GM12878 (cell line): ENCODE results near the gene TUBB1. TPM values are rescaled to one million over a fixed set of nuclear protein-coding genes. Genes with fewer than 3 reads are reported as not detected.

Experiments
- ATAC-seq: fragments of 200-7000 bp; cut with Tn5 transposase; 3 replicates; pipeline ENCODE4 v1.9.1; 2020; ENCODE audit warnings: mild to moderate bottlenecking, moderate library complexity
- BruUV-seq: library from RNA; stranded (reverse); fragments of 400-500 nt; replicated peaks from 2 replicates; lab custom pipeline; 2021; lab: Mats Ljungman, UMichigan
- CTCF ChIA-PET: fragments of 300-600 bp; sonication (Branson Sonifier 250); formaldehyde crosslinking; extraction: SDS; loops from one replicate; lab custom pipeline; 2021; ENCODE audit warnings: inconsistent platforms; lab: Yijun Ruan, JAX
- POLR2A ChIA-PET: fragments of 350-600 bp; formaldehyde crosslinking; extraction: SDS; loops from one replicate; lab custom pipeline; 2021; ENCODE audit warnings: inconsistent platforms; lab: Charles Lee
- RAD21 ChIA-PET: fragments of 300-600 bp; sonication (Branson Sonifier 250); formaldehyde crosslinking; loops from one replicate; lab custom pipeline; 2023; ENCODE audit warnings: antibody characterized with exemption; ENCODE audit not compliant: unreplicated experiment; lab: Charles Lee
- SMC1A ChIA-PET: fragments of 300-600 bp; sonication (Branson Sonifier 250); formaldehyde crosslinking; loops from one replicate; lab custom pipeline; 2023; ENCODE audit not compliant: unreplicated experiment, uncharacterized antibody; lab: Charles Lee
- DNase-seq: peaks from one replicate; pipeline ENCODE4 v3.0.0-alpha.2; 2011; ENCODE audit warnings: low read depth, low spot score
- FAIRE-seq: peaks from 3 replicates; lab custom pipeline; 2011; peaks lifted over from hg19 to GRCh38; lab: Jason Lieb, UNC
- H2AFZ ChIP-seq: 2 replicates; pipeline ENCODE4 v1.6.0; 2011; ENCODE audit warnings: low read depth, low read length, control low read depth; ENCODE audit not compliant: control insufficient read depth
- H3K27ac ChIP-seq: 2 replicates; pipeline ENCODE4 v1.5.1; 2011; ENCODE audit warnings: control low read depth; ENCODE audit not compliant: control insufficient read depth, insufficient read depth
- H3K27me3 ChIP-seq, 2 experiments: replicated peaks in 1 of 2; 2 replicates each; pipeline versions ENCODE4 v1.6.0 to v1.6.1; 2011; ENCODE audit warnings: low read length in 1 of 2; ENCODE audit not compliant: control insufficient read depth in 2 of 2, insufficient read depth in 2 of 2
- H3K36me3 ChIP-seq, 2 experiments: 2 replicates each; pipeline ENCODE4 v1.5.1; 2011; ENCODE audit warnings: low read length in 1 of 2; ENCODE audit not compliant: control insufficient read depth in 2 of 2, insufficient read depth in 2 of 2
- H3K4me1 ChIP-seq: 2 replicates; pipeline ENCODE4 v1.6.1; 2011; ENCODE audit warnings: mild to moderate bottlenecking, low read length, moderate library complexity, mixed read lengths; ENCODE audit not compliant: control insufficient read depth, insufficient read depth
- H3K4me2 ChIP-seq: 2 replicates; pipeline ENCODE4 v1.6.0; 2011; ENCODE audit warnings: control low read depth; ENCODE audit not compliant: control insufficient read depth, insufficient read depth
- H3K4me3 ChIP-seq: fragments of 200-600 bp; sonication (generic); 2 replicates; pipeline ENCODE4 v1.5.1; 2016
- H3K79me2 ChIP-seq: 2 replicates; pipeline ENCODE4 v1.6.0; 2011; ENCODE audit warnings: low read length; ENCODE audit not compliant: control insufficient read depth, insufficient read depth
- H3K9ac ChIP-seq: 2 replicates; pipeline ENCODE4 v1.8.0; 2011; ENCODE audit warnings: low read length, control low read depth, mixed read lengths; ENCODE audit not compliant: control insufficient read depth, insufficient read depth
- H3K9me3 ChIP-seq: replicated peaks from 3 replicates; pipeline ENCODE4 v1.5.1; 2011; ENCODE audit warnings: mild to moderate bottlenecking, low read length; ENCODE audit not compliant: control insufficient read depth, insufficient read depth
- H4K20me1 ChIP-seq: 2 replicates; pipeline ENCODE4 v1.6.0; 2011; ENCODE audit not compliant: control insufficient read depth, insufficient read depth
- ASH2L ChIP-seq: fragments of 300-600, 200-600 bp; sonication (generic); IDR thresholded peaks from 2 replicates; pipeline ENCODE4 v1.6.1; 2017; ENCODE audit warnings: low read depth, mild to moderate bottlenecking, borderline replicate concordance
- CTCF ChIP-seq, 3 experiments: IDR thresholded peaks in 2 of 3; conservative IDR thresholded peaks in 1 of 3; 2 replicates each; pipeline ENCODE4 v1.5.1; 2011; ENCODE audit warnings: low read depth in 3 of 3, low read length in 3 of 3, mild to moderate bottlenecking in 3 of 3, control low read depth in 2 of 3, moderate library complexity in 2 of 3, inconsistent platforms in 1 of 3, mixed read lengths in 1 of 3; ENCODE audit not compliant: control insufficient read depth in 2 of 3, insufficient read depth in 1 of 3; ENCODE audit errors: extremely low read depth in 1 of 3
- LARP7 ChIP-seq: fragments of 450-650 bp; IDR thresholded peaks from 2 replicates; pipeline ENCODE4 v1.6.1; 2017; ENCODE audit warnings: mild to moderate bottlenecking
- WGBS: methylation state at CpG from one replicate; pipeline ENCODE4 v1.1.6; 2016; ENCODE audit warnings: low lambda C conversion rate; ENCODE audit not compliant: insufficient replicate concordance, insufficient coverage; ENCODE audit errors: missing lambda C conversion rate; 5-methylcytosine and 5-hydroxymethylcytosine counted together
- in situ Hi-C: fragments of 300-500 bp; cut with MboI; formaldehyde crosslinking; loops from 9 replicates; pipeline ENCODE4 v1.14.3; 2018; ENCODE audit warnings: mixed read lengths
- intact Hi-C: fragments of 100-400 bp; cut with micrococcal nuclease; formaldehyde crosslinking; loops from one replicate; pipeline ENCODE4 v1.14.2; 2022; ENCODE audit not compliant: unreplicated experiment
- polyA plus RNA-seq, 11 experiments: library from polyadenylated mRNA; depleted of rRNA in 4 of 11; unstranded in 6 of 11; stranded (reverse) in 5 of 11; fragments of >200 nt; fragmentation: Nextera tagmentation in 4 of 11; fragmentation: Illumina TruSeq in 1 of 11; extraction: Ambion mirVana in 4 of 11; extraction: Trizol in 1 of 11; gene quantifications; 1 replicate in 1 of 11; 2 replicates in 10 of 11; pipeline versions ENCODE4 v1.2.1 to v1.2.3, GENCODE V29; 2011 to 2016; ENCODE audit warnings: inconsistent platforms in 2 of 11, missing spikeins in 2 of 11, low read depth in 1 of 11
- total RNA-seq, 4 experiments: library from RNA; depleted of rRNA in 3 of 4; stranded (reverse); fragments of >200 nt in 3 of 4; fragmentation: Illumina TruSeq in 1 of 4; extraction: Trizol in 1 of 4; gene quantifications; 2 replicates each; pipeline versions ENCODE4 v1.2.1 to v1.2.3, GENCODE V29; 2013 to 2021

The TUBB1 gene
- total and polyA plus RNA-seq, 10 of the 15 experiments (the other 5 are each of a cell fraction or from before 2014, with no cell fraction given), result 0.02 to 0.20 (median 0.06) TPM; not detected in 3

- peaks cover 5 to 6% of the 10 kb centered on the region in 2 experiments for H3K27me3 ChIP-seq
- H2AFZ ChIP-seq, result no peak overlapping the region
- no peak overlapping the region for H3K9ac ChIP-seq
- ATAC-seq, result no peak
- RAD21 ChIA-PET, result interaction anchor here (0.6 kb wide), 1 partner anchor 419 kb away, joined by 4 read pairs; no protein-coding TSS in a partner anchor
- no peak overlapping the region for H3K4me3 ChIP-seq
- TF ChIP-seq CTCF (IDR thresholded peaks at IDR 0.05 in 2 of 3, conservative IDR thresholded peaks at IDR 0.05 in 1 of 3; ENCODE audit: control insufficient read depth in 2 of 3, extremely low read depth in 1 of 3, insufficient read depth in 1 of 3, low read depth in 3 of 3, low read length in 3 of 3) (no peak), LARP7 (no peak), ASH2L (no peak)
- TF ChIP-seq, all 136 proteins: peak for 0
- BruUV-seq, result no TSS peak
- H4K20me1 ChIP-seq, result no peaks in the 10 kb centered on the region
- ChIA-PET SMC1A (no interaction called here), CTCF (interaction anchor here (1.4 kb wide), 1 partner anchor 12 kb away, joined by 4 read pairs; no protein-coding TSS in a partner anchor), POLR2A (no interaction called here)
- H3K36me3 ChIP-seq, result no peaks in the 10 kb centered on the region
- in situ Hi-C loops (no loop called here), intact Hi-C loops (no loop called here)
- no peaks in the 10 kb centered on the region for H3K9me3 ChIP-seq
- FAIRE-seq, result no peak
- H3K27ac ChIP-seq, result no peak overlapping the region
- DNase-seq, result no peak
- H3K4me2 ChIP-seq, result no peak overlapping the region
- peaks cover 3% of the 10 kb centered on the region for H3K4me1 ChIP-seq
- no peaks in the 10 kb centered on the region for H3K79me2 ChIP-seq
- 37% methylated on average over 4 of the region's 4 CpGs for WGBS
These were observed 56.8 kb downstream of the TUBB1 start for GRCh38 chr20:59075934-59076508.

Other genes with a start within 250 kb of the TUBB1 start
- gene GNAS-AS1, start 168.5 kb upstream of the TUBB1 start, total RNA-seq (2014; rRNA removed), result 1.9 and 2.1 TPM in 2 replicates
- 0.74 and 0.85 TPM in 2 replicates for gene GNAS-AS1, start 168.5 kb upstream of the TUBB1 start, total RNA-seq (2014; rRNA removed; fragmentation: Illumina TruSeq; extraction: Trizol)
- gene GNAS-AS1, start 168.5 kb upstream of the TUBB1 start, total RNA-seq (2021), result 1.6 and 2.6 TPM in 2 replicates
- 0.85 and 0.99 TPM in 2 replicates for gene GNAS-AS1, start 168.5 kb upstream of the TUBB1 start, polyA plus RNA-seq (2011; rRNA removed)
- gene GNAS-AS1, start 168.5 kb upstream of the TUBB1 start, polyA plus RNA-seq (2014; fragmentation: Illumina TruSeq; extraction: Trizol), result 0.36 and 0.66 TPM in 2 replicates
- under 1 TPM; 0.06 to 0.35 TPM for gene GNAS-AS1, start 168.5 kb upstream of the TUBB1 start, polyA plus RNA-seq (2014; fragmentation: Nextera tagmentation; extraction: Ambion mirVana)
- gene GNAS-AS1, start 168.5 kb upstream of the TUBB1 start, polyA plus RNA-seq (2014; rRNA removed), result 1.7 and 2.1 TPM in 2 replicates
- 1 to 10 TPM; 1.4 to 2.7 TPM for gene GNAS-AS1, start 168.5 kb upstream of the TUBB1 start, polyA plus RNA-seq (2016; fragmentation: Nextera tagmentation; extraction: Ambion mirVana)
- gene GNAS, start 166.7 kb upstream of the TUBB1 start, total RNA-seq (2014; rRNA removed), result 399 and 405 TPM in 2 replicates
- 368 and 389 TPM in 2 replicates for gene GNAS, start 166.7 kb upstream of the TUBB1 start, total RNA-seq (2014; rRNA removed; fragmentation: Illumina TruSeq; extraction: Trizol)
- 792 and 818 TPM in 2 replicates for gene GNAS, start 166.7 kb upstream of the TUBB1 start, total RNA-seq (2021)
- 449 and 706 TPM in 2 replicates for gene GNAS, start 166.7 kb upstream of the TUBB1 start, polyA plus RNA-seq (2011; rRNA removed)
- gene GNAS, start 166.7 kb upstream of the TUBB1 start, polyA plus RNA-seq (2014; fragmentation: Illumina TruSeq; extraction: Trizol), result 838 and 950 TPM in 2 replicates
- gene GNAS, start 166.7 kb upstream of the TUBB1 start, polyA plus RNA-seq (2014; fragmentation: Nextera tagmentation; extraction: Ambion mirVana), result 100 to 1,000 TPM; 242 to 344 TPM
- 625 and 680 TPM in 2 replicates for gene GNAS, start 166.7 kb upstream of the TUBB1 start, polyA plus RNA-seq (2014; rRNA removed)
- gene GNAS, start 166.7 kb upstream of the TUBB1 start, polyA plus RNA-seq (2016; fragmentation: Nextera tagmentation; extraction: Ambion mirVana), result 100 to 1,000 TPM; 209 to 261 TPM
- gene NELFCD, start 38.2 kb upstream of the TUBB1 start, total RNA-seq (2014; rRNA removed), result 68.7 and 74.9 TPM in 2 replicates
- 46.3 and 54.3 TPM in 2 replicates for gene NELFCD, start 38.2 kb upstream of the TUBB1 start, total RNA-seq (2014; rRNA removed; fragmentation: Illumina TruSeq; extraction: Trizol)
- gene NELFCD, start 38.2 kb upstream of the TUBB1 start, total RNA-seq (2021), result 68.9 and 82.1 TPM in 2 replicates
- 76.5 and 86.8 TPM in 2 replicates for gene NELFCD, start 38.2 kb upstream of the TUBB1 start, polyA plus RNA-seq (2011; rRNA removed)
- gene NELFCD, start 38.2 kb upstream of the TUBB1 start, polyA plus RNA-seq (2014; fragmentation: Illumina TruSeq; extraction: Trizol), result 83.4 and 89.7 TPM in 2 replicates
- gene NELFCD, start 38.2 kb upstream of the TUBB1 start, polyA plus RNA-seq (2014; fragmentation: Nextera tagmentation; extraction: Ambion mirVana), result 10 to 100 TPM in 1 of 2 experiments, 1 to 10 TPM in 1; 8.9 to 16.7 TPM
- gene NELFCD, start 38.2 kb upstream of the TUBB1 start, polyA plus RNA-seq (2014; rRNA removed), result 79.8 and 83.6 TPM in 2 replicates
- 100 to 1,000 TPM; 107 to 109 TPM for gene NELFCD, start 38.2 kb upstream of the TUBB1 start, polyA plus RNA-seq (2016; fragmentation: Nextera tagmentation; extraction: Ambion mirVana)
- 110 and 139 TPM in 2 replicates for gene CTSZ, start 12.2 kb upstream of the TUBB1 start, total RNA-seq (2014; rRNA removed)
- gene CTSZ, start 12.2 kb upstream of the TUBB1 start, total RNA-seq (2014; rRNA removed; fragmentation: Illumina TruSeq; extraction: Trizol), result 177 and 192 TPM in 2 replicates
- gene CTSZ, start 12.2 kb upstream of the TUBB1 start, total RNA-seq (2021), result 225 and 233 TPM in 2 replicates
- 92.8 and 169 TPM in 2 replicates for gene CTSZ, start 12.2 kb upstream of the TUBB1 start, polyA plus RNA-seq (2011; rRNA removed)
- gene CTSZ, start 12.2 kb upstream of the TUBB1 start, polyA plus RNA-seq (2014; fragmentation: Illumina TruSeq; extraction: Trizol), result 301 and 321 TPM in 2 replicates
- 10 to 100 TPM in 1 of 2 experiments, 1 to 10 TPM in 1; 6.0 to 14.0 TPM for gene CTSZ, start 12.2 kb upstream of the TUBB1 start, polyA plus RNA-seq (2014; fragmentation: Nextera tagmentation; extraction: Ambion mirVana)
- gene CTSZ, start 12.2 kb upstream of the TUBB1 start, polyA plus RNA-seq (2014; rRNA removed), result 215 and 256 TPM in 2 replicates
- gene CTSZ, start 12.2 kb upstream of the TUBB1 start, polyA plus RNA-seq (2016; fragmentation: Nextera tagmentation; extraction: Ambion mirVana), result 10 to 100 TPM in 1 of 2 experiments, 1 to 10 TPM in 1; 8.0 to 11.8 TPM
- gene ATP5F1E, start 12.9 kb downstream of the TUBB1 start, total RNA-seq (2014; rRNA removed), result 49.0 and 61.6 TPM in 2 replicates
- gene ATP5F1E, start 12.9 kb downstream of the TUBB1 start, total RNA-seq (2014; rRNA removed; fragmentation: Illumina TruSeq; extraction: Trizol), result 96.3 and 96.9 TPM in 2 replicates
- 96.4 and 107 TPM in 2 replicates for gene ATP5F1E, start 12.9 kb downstream of the TUBB1 start, total RNA-seq (2021)
- gene ATP5F1E, start 12.9 kb downstream of the TUBB1 start, polyA plus RNA-seq (2011; rRNA removed), result 137 and 138 TPM in 2 replicates
- 35.2 and 53.1 TPM in 2 replicates for gene ATP5F1E, start 12.9 kb downstream of the TUBB1 start, polyA plus RNA-seq (2014; fragmentation: Illumina TruSeq; extraction: Trizol)
- 100 to 1,000 TPM; 169 to 219 TPM for gene ATP5F1E, start 12.9 kb downstream of the TUBB1 start, polyA plus RNA-seq (2014; fragmentation: Nextera tagmentation; extraction: Ambion mirVana)
- gene ATP5F1E, start 12.9 kb downstream of the TUBB1 start, polyA plus RNA-seq (2014; rRNA removed), result 79.8 and 89.2 TPM in 2 replicates
- 100 to 1,000 TPM; 391 to 407 TPM for gene ATP5F1E, start 12.9 kb downstream of the TUBB1 start, polyA plus RNA-seq (2016; fragmentation: Nextera tagmentation; extraction: Ambion mirVana)
- gene PRELID3B, start 23.4 kb downstream of the TUBB1 start, total RNA-seq (2014; rRNA removed), result 123 and 138 TPM in 2 replicates
- 119 and 125 TPM in 2 replicates for gene PRELID3B, start 23.4 kb downstream of the TUBB1 start, total RNA-seq (2014; rRNA removed; fragmentation: Illumina TruSeq; extraction: Trizol)
- 86.1 and 96.0 TPM in 2 replicates for gene PRELID3B, start 23.4 kb downstream of the TUBB1 start, total RNA-seq (2021)
- gene PRELID3B, start 23.4 kb downstream of the TUBB1 start, polyA plus RNA-seq (2011; rRNA removed), result 114 and 159 TPM in 2 replicates
- gene PRELID3B, start 23.4 kb downstream of the TUBB1 start, polyA plus RNA-seq (2014; fragmentation: Illumina TruSeq; extraction: Trizol), result 98.8 and 123 TPM in 2 replicates
- 100 to 1,000 TPM; 130 to 151 TPM for gene PRELID3B, start 23.4 kb downstream of the TUBB1 start, polyA plus RNA-seq (2014; fragmentation: Nextera tagmentation; extraction: Ambion mirVana)
- gene PRELID3B, start 23.4 kb downstream of the TUBB1 start, polyA plus RNA-seq (2014; rRNA removed), result 72.5 and 73.9 TPM in 2 replicates
- 100 to 1,000 TPM; 141 to 146 TPM for gene PRELID3B, start 23.4 kb downstream of the TUBB1 start, polyA plus RNA-seq (2016; fragmentation: Nextera tagmentation; extraction: Ambion mirVana)
- gene ZNF831, start 144.4 kb downstream of the TUBB1 start, total RNA-seq (2014; rRNA removed), result 0.68 and 0.87 TPM in 2 replicates
- gene ZNF831, start 144.4 kb downstream of the TUBB1 start, total RNA-seq (2014; rRNA removed; fragmentation: Illumina TruSeq; extraction: Trizol), result 0.51 and 0.54 TPM in 2 replicates
- gene ZNF831, start 144.4 kb downstream of the TUBB1 start, total RNA-seq (2021), result 0.85 and 0.97 TPM in 2 replicates
- gene ZNF831, start 144.4 kb downstream of the TUBB1 start, polyA plus RNA-seq (2011; rRNA removed), result 0.11 and 0.13 TPM in 2 replicates
- gene ZNF831, start 144.4 kb downstream of the TUBB1 start, polyA plus RNA-seq (2014; fragmentation: Illumina TruSeq; extraction: Trizol), result 0.32 and 0.41 TPM in 2 replicates
- gene ZNF831, start 144.4 kb downstream of the TUBB1 start, polyA plus RNA-seq (2014; fragmentation: Nextera tagmentation; extraction: Ambion mirVana), result under 1 TPM; 0.05 to 0.13 TPM
- gene ZNF831, start 144.4 kb downstream of the TUBB1 start, polyA plus RNA-seq (2014; rRNA removed), result 0.35 and 0.48 TPM in 2 replicates
- under 1 TPM; 0.01 to 0.06 TPM for gene ZNF831, start 144.4 kb downstream of the TUBB1 start, polyA plus RNA-seq (2016; fragmentation: Nextera tagmentation; extraction: Ambion mirVana)